HEK293T (cell line): ENCODE results near the gene ZBED6.

ENCODE experiments used
- BHLHE40 ChIP-seq: fragments of 450-650 bp; IDR thresholded peaks from 2 replicates; pipeline ENCODE4 v1.6.1; 2016; ENCODE audit warnings: mild to moderate bottlenecking, moderate library complexity, borderline replicate concordance
- CTBP1 ChIP-seq: fragments of 450-650 bp; IDR thresholded peaks from 2 replicates; pipeline ENCODE4 v1.6.1; 2016; ENCODE audit warnings: borderline replicate concordance
- FOXK2 ChIP-seq: fragments of 450-650 bp; IDR thresholded peaks from 2 replicates; pipeline ENCODE4 v1.6.1; 2016; ENCODE audit warnings: mild to moderate bottlenecking
- FOXM1 ChIP-seq: fragments of 450-650 bp; IDR thresholded peaks from 2 replicates; pipeline ENCODE4 v1.6.1; 2017; ENCODE audit warnings: mild to moderate bottlenecking, borderline replicate concordance
- SP1 ChIP-seq: fragments of 450-650 bp; IDR thresholded peaks from 2 replicates; pipeline ENCODE4 v1.6.1; 2017
- SUZ12 ChIP-seq: fragments of 450-650 bp; IDR thresholded peaks from 2 replicates; pipeline ENCODE4 v1.6.1; 2016; ENCODE audit warnings: mild to moderate bottlenecking
- TARDBP ChIP-seq: fragments of 450-650 bp; IDR thresholded peaks from 2 replicates; pipeline ENCODE4 v1.6.1; 2016

DNA sequence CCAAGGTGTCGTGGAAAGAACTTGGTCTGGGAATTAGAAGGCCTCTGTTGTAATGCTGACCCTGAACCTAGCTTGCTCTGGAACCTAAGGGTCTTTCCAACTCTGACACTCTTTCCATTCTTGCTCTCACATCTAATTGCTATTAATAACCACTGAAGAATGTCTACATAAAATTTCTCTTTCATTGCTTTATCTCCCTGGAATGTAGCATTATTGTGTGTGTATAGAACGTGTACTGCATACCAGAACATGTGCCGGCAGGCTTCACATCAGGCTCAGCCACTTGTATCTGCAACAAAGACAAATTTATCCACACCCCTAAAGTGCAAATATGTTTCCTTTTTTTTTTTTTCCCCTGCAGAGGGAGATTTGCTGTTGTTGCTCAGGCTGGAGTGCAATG lies 44.4 kb upstream of the ZBED6 start:
- TF ChIP-seq SUZ12 (no peak), SP1 (no peak), TARDBP (no peak), BHLHE40 (no peak), FOXM1 (no peak), FOXK2 (no peak), CTBP1 (no peak)
